Glutamatergic neuron (in vitro differentiated cells): Measurements from ENCODE around the gene STK4. TPM values are rescaled to one million over a fixed set of nuclear protein-coding genes. Genes with fewer than 3 reads are reported as not detected.

ENCODE experiments used
- DNase-seq: peaks from one replicate; pipeline ENCODE4 v3.0.0; 2022
- H3K27ac Mint-ChIP-seq: one replicate; pipeline ENCODE4 v1.8.0; 2020; ENCODE audit warnings: mild to moderate bottlenecking, mixed read lengths, inconsistent platforms; ENCODE audit not compliant: unreplicated experiment
- H3K27me3 Mint-ChIP-seq: one replicate; pipeline ENCODE4 v1.8.0; 2020; ENCODE audit warnings: mild to moderate bottlenecking, moderate library complexity, mixed read lengths, inconsistent platforms; ENCODE audit not compliant: unreplicated experiment
- H3K36me3 Mint-ChIP-seq: one replicate; pipeline ENCODE4 v1.8.0; 2020; ENCODE audit warnings: mild to moderate bottlenecking, mixed read lengths, inconsistent platforms; ENCODE audit not compliant: unreplicated experiment
- H3K4me1 Mint-ChIP-seq: one replicate; pipeline ENCODE4 v1.8.0; 2020; ENCODE audit warnings: mild to moderate bottlenecking, low read depth, mixed read lengths, inconsistent platforms; ENCODE audit not compliant: unreplicated experiment
- H3K4me3 Mint-ChIP-seq: one replicate; pipeline ENCODE4 v1.8.0; 2020; ENCODE audit warnings: mild to moderate bottlenecking, mixed read lengths, inconsistent platforms; ENCODE audit not compliant: unreplicated experiment
- H3K9me3 Mint-ChIP-seq: one replicate; pipeline ENCODE4 v1.8.0; 2020; ENCODE audit warnings: mild to moderate bottlenecking, moderate library complexity, mixed read lengths, inconsistent platforms; ENCODE audit not compliant: unreplicated experiment
- total RNA-seq: library from RNA; stranded (reverse); fragmentation: NEBNext Ultra II Directional; extraction: Animal tissue kit (Norgen Biotek cat#: 25700); gene quantifications from one replicate; pipeline ENCODE4 v1.2.1, GENCODE V29; 2021; ENCODE audit not compliant: unreplicated experiment
- TF ChIP-seq, protein P1 (sequence below): fragments of 200-600 bp; sonication (generic); IDR thresholded peaks from one replicate; pipeline ENCODE4 v1.5.0; 2021; ENCODE audit not compliant: partially characterized antibody, unreplicated experiment

The STK4 gene
- total RNA-seq, 1 donor from 2014 or later, result 32.6 TPM

DNA sequence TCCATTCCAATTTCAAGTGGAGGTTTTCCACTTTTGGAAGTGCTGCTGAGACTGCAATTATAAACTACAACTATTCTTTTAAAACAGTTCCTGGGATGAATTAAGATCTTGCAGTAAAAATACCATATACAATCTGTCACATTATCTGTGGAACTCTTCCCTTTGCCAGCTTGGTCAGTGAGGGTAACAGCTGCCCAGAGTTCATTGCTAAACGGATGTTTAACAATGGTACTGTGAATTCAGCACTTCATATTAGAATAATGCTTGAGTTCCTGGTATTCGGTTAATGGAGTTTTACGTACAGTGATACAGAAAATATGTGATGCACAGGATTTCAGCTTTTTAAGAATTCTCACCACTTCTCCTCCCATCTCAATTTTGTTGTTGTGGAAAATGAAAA, 83.1 kb downstream of the STK4 start:
- Mint-ChIP-seq H3K4me1 (peaks cover 15% of the 10 kb centered on the region), H3K9me3 (no peaks in the 10 kb centered on the region), H3K27me3 (no peaks in the 10 kb centered on the region), H3K4me3 (no peak overlapping the region), H3K27ac (peak overlapping the region; percentile 13), H3K36me3 (no peaks in the 10 kb centered on the region)
- DNase-seq, result no peak
- TF ChIP-seq, protein P1, sequence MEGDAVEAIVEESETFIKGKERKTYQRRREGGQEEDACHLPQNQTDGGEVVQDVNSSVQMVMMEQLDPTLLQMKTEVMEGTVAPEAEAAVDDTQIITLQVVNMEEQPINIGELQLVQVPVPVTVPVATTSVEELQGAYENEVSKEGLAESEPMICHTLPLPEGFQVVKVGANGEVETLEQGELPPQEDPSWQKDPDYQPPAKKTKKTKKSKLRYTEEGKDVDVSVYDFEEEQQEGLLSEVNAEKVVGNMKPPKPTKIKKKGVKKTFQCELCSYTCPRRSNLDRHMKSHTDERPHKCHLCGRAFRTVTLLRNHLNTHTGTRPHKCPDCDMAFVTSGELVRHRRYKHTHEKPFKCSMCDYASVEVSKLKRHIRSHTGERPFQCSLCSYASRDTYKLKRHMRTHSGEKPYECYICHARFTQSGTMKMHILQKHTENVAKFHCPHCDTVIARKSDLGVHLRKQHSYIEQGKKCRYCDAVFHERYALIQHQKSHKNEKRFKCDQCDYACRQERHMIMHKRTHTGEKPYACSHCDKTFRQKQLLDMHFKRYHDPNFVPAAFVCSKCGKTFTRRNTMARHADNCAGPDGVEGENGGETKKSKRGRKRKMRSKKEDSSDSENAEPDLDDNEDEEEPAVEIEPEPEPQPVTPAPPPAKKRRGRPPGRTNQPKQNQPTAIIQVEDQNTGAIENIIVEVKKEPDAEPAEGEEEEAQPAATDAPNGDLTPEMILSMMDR, result no peak

DNA sequence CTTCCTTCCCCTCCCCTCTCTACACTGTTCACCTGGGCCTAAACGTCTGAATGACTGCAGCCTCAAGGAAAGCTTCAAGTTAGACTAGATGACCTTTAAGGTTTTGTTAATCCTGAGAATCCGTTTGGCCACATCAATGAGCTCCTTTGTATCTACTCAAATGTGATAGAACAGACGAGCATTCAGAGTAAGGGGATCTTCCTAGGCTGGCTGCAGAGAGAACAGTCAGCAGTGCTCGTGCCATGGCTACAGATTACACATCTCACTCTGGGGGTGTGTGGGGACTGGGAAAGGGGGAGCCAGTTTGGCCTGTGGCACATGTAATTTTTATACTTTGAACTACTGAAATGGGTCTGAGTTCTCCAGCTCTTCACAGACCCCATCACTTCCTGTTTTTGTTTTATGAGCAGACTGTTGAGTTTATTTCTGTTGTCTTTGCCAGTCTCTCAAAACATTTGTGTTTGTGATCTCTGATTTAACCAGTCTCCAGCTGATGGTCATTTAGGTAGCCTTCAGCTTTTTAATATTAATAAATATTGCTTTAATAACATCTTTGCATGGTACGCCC, 83.7 kb downstream of the STK4 start:
- peak overlapping the region; percentile 14 for H3K4me3 Mint-ChIP-seq
- no peak for DNase-seq

DNA sequence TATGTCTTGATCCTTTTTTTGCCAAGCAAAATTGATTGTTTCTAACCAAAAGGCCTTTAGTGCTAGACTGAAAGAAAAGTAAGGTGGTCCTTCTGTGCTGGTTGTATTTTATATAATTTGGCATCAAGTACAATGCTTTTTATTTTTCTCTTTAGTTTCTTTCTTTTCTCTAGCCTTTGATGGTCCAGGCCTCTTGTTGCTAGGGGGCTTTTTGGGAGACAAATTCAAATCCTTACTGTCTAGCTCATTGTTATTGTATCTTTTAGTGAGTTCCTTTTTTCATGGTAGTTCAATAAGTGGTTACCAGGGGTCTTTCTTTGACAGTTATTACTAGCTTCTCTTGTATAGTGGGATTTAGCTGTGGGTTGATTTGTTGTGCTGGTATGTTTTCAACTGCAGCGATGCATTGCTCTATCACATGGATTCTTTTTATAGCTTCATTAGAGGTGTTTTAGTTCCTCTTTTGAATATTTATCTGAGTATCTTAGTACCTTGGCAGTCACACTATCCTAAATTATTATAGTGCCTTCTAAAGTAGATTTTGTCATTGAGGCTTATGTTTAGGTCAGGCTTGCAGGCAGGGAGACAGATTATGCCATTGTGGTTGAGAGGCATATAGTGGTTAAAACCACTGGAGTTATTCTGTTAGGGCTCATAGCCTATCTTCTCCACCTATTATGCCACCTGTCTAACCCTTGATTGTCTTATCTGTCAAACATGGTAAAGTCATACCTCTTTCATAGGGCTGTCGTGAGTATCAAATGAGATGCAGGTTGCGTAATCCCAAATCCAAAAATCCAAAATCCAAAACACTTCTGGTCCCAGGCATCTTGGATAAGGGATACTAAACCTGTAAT, 85.1 kb downstream of the STK4 start:
- no peak for DNase-seq
- TF ChIP-seq, protein P1, result no peak
- Mint-ChIP-seq H3K4me1 (peaks cover 15% of the 10 kb centered on the region), H3K27me3 (no peaks in the 10 kb centered on the region), H3K9me3 (no peaks in the 10 kb centered on the region), H3K36me3 (no peaks in the 10 kb centered on the region), H3K4me3 (no peak overlapping the region), H3K27ac (no peak overlapping the region)

More for the DNA sequence above, 83.7 kb downstream of the STK4 start:
- H3K9me3 Mint-ChIP-seq, result no peaks in the 10 kb centered on the region
- H3K4me1 Mint-ChIP-seq, result peaks cover 15% of the 10 kb centered on the region
- H3K27me3 Mint-ChIP-seq, result no peaks in the 10 kb centered on the region
- H3K36me3 Mint-ChIP-seq, result no peaks in the 10 kb centered on the region
- peak overlapping the region; percentile 13 for H3K27ac Mint-ChIP-seq
- TF ChIP-seq, protein P1, result no peak

DNA sequence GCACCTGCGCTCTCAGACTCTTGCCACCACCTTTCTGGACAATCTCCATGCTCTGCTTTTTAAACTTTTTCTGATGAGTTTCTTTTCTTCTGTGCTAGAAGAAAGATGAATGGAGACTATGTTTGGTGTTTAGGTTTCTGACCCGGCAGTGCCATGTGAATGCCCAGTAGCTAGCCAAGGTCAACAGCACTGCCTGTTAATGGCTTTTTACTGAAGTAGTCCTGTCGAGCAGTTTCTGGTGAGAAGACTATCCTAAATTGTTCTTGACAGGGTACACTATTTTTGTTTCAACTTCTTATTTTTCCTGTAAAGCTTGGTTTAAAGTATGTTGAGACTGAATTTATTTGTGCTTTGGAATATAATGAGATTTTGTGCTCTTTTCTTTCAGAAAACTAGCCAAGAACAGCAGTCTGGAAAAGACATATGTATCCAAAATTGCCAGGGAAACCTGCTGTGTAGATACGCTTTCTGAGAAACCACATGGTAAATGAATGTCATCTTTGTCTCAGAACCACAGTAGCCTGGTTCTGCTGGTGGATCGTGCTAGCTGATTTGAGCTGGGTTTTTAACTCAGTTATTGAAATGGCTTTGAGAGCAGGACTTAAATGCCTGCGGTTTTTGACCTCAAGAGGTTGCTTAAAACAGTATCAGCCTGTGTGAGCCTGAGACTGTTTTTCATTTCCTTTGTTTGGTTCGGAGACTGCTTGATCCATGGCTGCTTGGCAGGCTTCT, 86.6 kb downstream of the STK4 start:
- Mint-ChIP-seq H3K4me3 (no peak overlapping the region), H3K4me1 (peaks cover 15% of the 10 kb centered on the region), H3K36me3 (no peaks in the 10 kb centered on the region), H3K27me3 (no peaks in the 10 kb centered on the region), H3K9me3 (no peaks in the 10 kb centered on the region), H3K27ac (no peak overlapping the region)
- TF ChIP-seq, protein P1, result no peak
- no peak for DNase-seq
